Gastroesophageal sphincter (tissue), 4 donors: Measurements from ENCODE around the gene CHST1. TPM values are rescaled to one million over a fixed set of nuclear protein-coding genes. Genes with fewer than 3 reads are reported as not detected.

Experiments
- ATAC-seq: fragments of 150-250 bp; one replicate; pipeline ENCODE4 v1.9.1; 2016; ENCODE audit warnings: mild to moderate bottlenecking, moderate library complexity
- H3K27ac ChIP-seq, 4 donors: fragments of 200-600 bp; sonication (generic) in 3 of 4; 1 replicate in 3 of 4; 2 replicates in 1 of 4; pipeline ENCODE4 v1.5.1; 2016 to 2019
- H3K27me3 ChIP-seq: fragments of 200-600 bp; sonication (generic); one replicate; pipeline ENCODE4 v1.5.1; 2019
- H3K36me3 ChIP-seq, 2 donors: fragments of 200-600 bp; sonication (generic); one replicate each; pipeline ENCODE4 v1.5.1; 2019; ENCODE audit warnings: control low read depth in 1 of 2
- H3K4me1 ChIP-seq, 3 donors: fragments of 200-600 bp; sonication (generic); 1 replicate in 2 of 3; 2 replicates in 1 of 3; pipeline ENCODE4 v1.5.1; 2016 to 2019; ENCODE audit warnings: control low read depth in 2 of 3
- H3K4me3 ChIP-seq, 2 donors: fragments of 200-600 bp; sonication (generic); one replicate each; pipeline ENCODE4 v1.5.1; 2019; ENCODE audit warnings: mild to moderate bottlenecking in 1 of 2, moderate library complexity in 1 of 2
- H3K9me3 ChIP-seq, 3 donors: fragments of 200-600 bp; sonication (generic); one replicate each; pipeline ENCODE4 v1.5.1; 2017 to 2019; ENCODE audit warnings: control low read depth in 2 of 3
- CTCF ChIP-seq, 4 experiments: fragments of 200-600 bp in 2 of 4; fragments of 450-650 bp in 2 of 4; sonication (generic) in 1 of 4; IDR thresholded peaks; one replicate each; pipeline ENCODE4 v1.5.1; 2017 to 2019; ENCODE audit warnings: antibody characterized with exemption in 4 of 4, mild to moderate bottlenecking in 2 of 4, moderate library complexity in 2 of 4
- EP300 ChIP-seq: sonication (generic); formaldehyde crosslinking; IDR thresholded peaks from one replicate; pipeline ENCODE4 v1.6.1; 2017; ENCODE audit warnings: antibody characterized with exemption, mild to moderate bottlenecking
- POLR2A ChIP-seq, 2 donors: fragments of 450-650 bp; IDR thresholded peaks; one replicate each; pipeline ENCODE4 v1.6.1; 2017; ENCODE audit warnings: antibody characterized with exemption in 2 of 2, mild to moderate bottlenecking in 2 of 2, moderate library complexity in 1 of 2
- POLR2AphosphoS5 ChIP-seq: sonication (generic); formaldehyde crosslinking; IDR thresholded peaks from one replicate; pipeline ENCODE4 v1.6.1; 2017; ENCODE audit warnings: antibody characterized with exemption
- WGBS, 2 donors: methylation state at CpG; one replicate each; pipeline ENCODE4 v1.1.5; 2018; ENCODE audit warnings: low coverage in 1 of 2; 5-methylcytosine and 5-hydroxymethylcytosine counted together
- total RNA-seq, 4 donors: library from RNA; depleted of rRNA; stranded (reverse); fragments of >200 nt; gene quantifications; one replicate each; pipeline ENCODE4 v1.1.0, GENCODE V29; 2016

The CHST1 gene
- total RNA-seq, 4 donors from 2014 or later, result 2.1 to 4.7 (median 2.4) TPM

- peaks cover 13% of the 10 kb centered on the region for H3K27me3 ChIP-seq
- no peaks in the 10 kb centered on the region for H3K9me3 ChIP-seq
- H3K27ac ChIP-seq, result no peak overlapping the region
- no peaks in the 10 kb centered on the region for H3K36me3 ChIP-seq
- TF ChIP-seq CTCF (IDR thresholded peaks at IDR 0.05), result no peak
- TF ChIP-seq POLR2A (IDR thresholded peaks at IDR 0.05), result no peak
- no peak for TF ChIP-seq POLR2AphosphoS5
- TF ChIP-seq EP300, result no peak
- no peaks in the 10 kb centered on the region for H3K4me1 ChIP-seq
- 53% methylated on average over 2 of the region's 2 CpGs; no CpG with 5 or more reads in 1 of the 2 donors for WGBS, 2 donors
- no peak for ATAC-seq
- H3K4me3 ChIP-seq, result no peak overlapping the region
Measured at GRCh38 chr11:45704635-45705034, 39.2 kb upstream of the CHST1 start.

- Histone ChIP-seq H3K36me3 (no peaks in the 10 kb centered on the region), H3K27me3 (peaks cover 13% of the 10 kb centered on the region), H3K9me3 (no peaks in the 10 kb centered on the region), H3K4me3 (no peak overlapping the region), H3K4me1 (no peaks in the 10 kb centered on the region), H3K27ac (no peak overlapping the region)
- TF ChIP-seq EP300, result no peak
- TF ChIP-seq POLR2A (IDR thresholded peaks at IDR 0.05), result no peak
- no peak for TF ChIP-seq CTCF (IDR thresholded peaks at IDR 0.05)
- WGBS, 2 donors, result 50 to 100% methylated on average over 1 to 3 of the region's 4 CpGs
- no peak for ATAC-seq
Measured at GRCh38 chr11:45704133-45704532, 38.7 kb upstream of the CHST1 start.

- no peak for ATAC-seq
- no peak overlapping the region for H3K4me3 ChIP-seq
- no peak overlapping the region for H3K27ac ChIP-seq
- no peaks in the 10 kb centered on the region for H3K36me3 ChIP-seq
- H3K27me3 ChIP-seq, result peaks cover 16% of the 10 kb centered on the region
- WGBS, 2 donors, result 57 to 78% methylated on average over 1 to 4 of the region's 4 CpGs
- TF ChIP-seq CTCF (IDR thresholded peaks at IDR 0.05), result no peak
- no peak for TF ChIP-seq POLR2AphosphoS5
- no peak for TF ChIP-seq POLR2A (IDR thresholded peaks at IDR 0.05)
- no peak for TF ChIP-seq EP300
- H3K4me1 ChIP-seq, result no peaks in the 10 kb centered on the region
- no peaks in the 10 kb centered on the region for H3K9me3 ChIP-seq
Measured at GRCh38 chr11:45702511-45702910, 37.1 kb upstream of the CHST1 start.

GRCh38 chr11:45698777-45699497, 33.5 kb upstream of the CHST1 start:
- Histone ChIP-seq H3K4me1 (no peaks in the 10 kb centered on the region), H3K36me3 (no peaks in the 10 kb centered on the region), H3K27me3 (peaks cover 11% of the 10 kb centered on the region), H3K9me3 (no peaks in the 10 kb centered on the region), H3K4me3 (no peak overlapping the region), H3K27ac (no peak overlapping the region)
- TF ChIP-seq CTCF (IDR thresholded peaks at IDR 0.05) (no peak), EP300 (no peak), POLR2AphosphoS5 (no peak), POLR2A (IDR thresholded peaks at IDR 0.05) (no peak)
- ATAC-seq, result no peak
- WGBS, 2 donors, result 86 to 93% methylated on average over 4 to 6 of the region's 8 CpGs

- Histone ChIP-seq H3K27me3 (no peaks in the 10 kb centered on the region), H3K4me3 (no peak overlapping the region), H3K36me3 (no peaks in the 10 kb centered on the region), H3K9me3 (no peaks in the 10 kb centered on the region), H3K27ac (no peak overlapping the region), H3K4me1 (no peaks in the 10 kb centered on the region)
- no peak for ATAC-seq
- TF ChIP-seq POLR2A (IDR thresholded peaks at IDR 0.05) (no peak), CTCF (IDR thresholded peaks at IDR 0.05) (no peak), POLR2AphosphoS5 (no peak), EP300 (no peak)
- 88 to 90% methylated on average over 7 to 9 of the region's 10 CpGs for WGBS, 2 donors
Measured at GRCh38 chr11:45692808-45693453, 27.5 kb upstream of the CHST1 start.
